ENCODE measurements around the gene DOCK3.
"Not testable (repeated sequence)": the region's sequence is repeated elsewhere in the genome, so short reads cannot be mapped to it uniquely, and the experiment has no call there.

The DOCK3 gene

DNA sequence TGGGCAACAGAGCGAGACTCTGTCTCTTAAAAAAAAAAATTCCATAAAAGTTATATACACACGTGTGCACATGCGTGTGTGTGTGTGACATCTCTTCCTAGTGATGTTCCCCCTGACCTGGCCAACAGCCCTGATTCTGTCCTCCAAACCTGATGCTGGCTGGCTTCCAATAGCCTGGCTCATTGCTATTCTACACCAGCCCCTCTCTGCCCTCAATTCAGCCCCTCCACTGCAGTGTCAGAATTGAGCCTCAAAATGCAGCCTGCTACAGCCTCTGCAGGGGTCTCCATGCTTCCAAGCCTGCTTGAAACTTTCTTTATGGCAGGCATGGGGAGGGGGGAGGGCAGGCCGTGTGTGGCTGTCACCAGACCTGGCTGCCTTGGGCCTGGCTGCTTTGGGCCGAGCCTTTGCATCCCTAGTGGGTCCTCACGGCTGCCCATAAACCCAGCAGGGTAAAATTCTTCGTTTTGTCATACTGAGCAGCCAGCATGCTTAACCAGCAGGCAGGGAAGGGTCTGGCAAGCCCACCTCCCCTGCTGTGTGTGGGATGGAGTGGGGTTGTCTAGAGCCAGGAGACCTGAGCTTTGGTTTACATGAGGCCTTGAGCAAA lies 22.7 kb upstream of the DOCK3 start:
- DNase-seq (ENCODE audit: low read depth in 3 of 3) = no peak

DNA sequence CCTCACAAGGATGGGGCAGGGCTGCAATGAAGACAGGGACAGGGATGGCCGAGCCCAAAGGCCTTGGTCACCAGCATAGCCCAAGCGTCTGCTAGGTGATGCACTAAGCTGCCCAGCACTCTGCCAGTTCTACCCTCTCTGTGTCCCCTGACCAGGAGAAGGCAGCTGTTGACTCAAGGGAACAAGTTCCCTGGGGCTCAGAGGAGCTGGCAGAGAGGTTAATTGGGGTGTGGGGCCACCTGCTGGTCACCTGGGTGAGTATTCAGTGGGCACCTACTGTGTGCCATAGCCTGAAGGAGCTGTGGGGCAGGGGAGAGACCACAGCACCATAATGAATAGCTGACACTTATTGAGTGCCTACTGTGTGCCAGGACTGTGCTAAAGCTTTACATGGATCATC lies 22.0 kb upstream of the DOCK3 start:
- peak in 1 of 3 experiments; percentile 61 for DNase-seq (ENCODE audit: low read depth in 3 of 3)

- DNase-seq (ENCODE audit: low read depth in 3 of 3) = no peak
Measured at GRCh38 chr3:50653937-50654595, 20.7 kb upstream of the DOCK3 start.

GRCh38 chr3:50655009-50655830 lies 19.5 kb upstream of the DOCK3 start:
- peak in 1 of 3 experiments; percentile 40 for DNase-seq (ENCODE audit: low read depth in 3 of 3)

DNA sequence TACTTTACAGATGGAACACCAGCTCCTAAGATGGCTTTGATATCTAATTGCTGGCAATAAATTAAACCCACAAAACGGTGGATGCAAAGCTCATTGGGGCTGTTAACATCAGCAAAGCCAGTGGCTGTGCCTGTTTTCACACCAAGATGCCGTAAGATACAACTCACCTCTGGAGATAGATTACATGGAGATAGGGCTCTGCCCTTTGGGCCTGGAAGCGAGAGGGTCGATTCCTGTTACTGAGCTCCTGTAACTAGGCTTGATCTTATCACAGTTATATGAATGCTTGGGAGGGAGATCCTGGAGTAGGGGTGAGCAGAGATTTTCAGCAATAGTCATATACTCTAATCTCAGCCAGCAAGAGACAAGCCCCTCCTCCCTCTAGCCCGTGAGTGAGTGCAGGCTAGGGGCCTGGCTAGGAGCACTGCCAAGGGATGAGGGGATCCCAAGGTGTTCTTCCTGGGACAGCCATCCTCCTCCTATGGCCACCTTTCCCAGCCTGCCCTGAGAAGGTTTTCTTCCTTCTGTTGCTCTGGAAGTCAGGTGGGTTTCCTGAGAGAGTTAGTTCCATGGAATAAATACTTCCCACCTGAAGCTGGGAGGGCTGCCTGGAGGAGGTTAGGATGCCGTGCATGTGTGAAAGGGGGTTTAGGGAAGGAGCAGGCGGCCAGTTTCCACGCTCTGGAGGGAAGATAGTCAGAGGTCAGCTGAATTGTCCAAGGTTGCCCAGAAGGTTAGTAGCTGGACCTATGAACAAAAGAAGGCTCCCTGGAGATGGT lies 18.1 kb upstream of the DOCK3 start:
- DNase-seq (ENCODE audit: low read depth in 3 of 3) = no peak

- no peak for DNase-seq (ENCODE audit: low read depth in 3 of 3)
Measured at GRCh38 chr3:50657407-50657806, 17.3 kb upstream of the DOCK3 start.

DNA sequence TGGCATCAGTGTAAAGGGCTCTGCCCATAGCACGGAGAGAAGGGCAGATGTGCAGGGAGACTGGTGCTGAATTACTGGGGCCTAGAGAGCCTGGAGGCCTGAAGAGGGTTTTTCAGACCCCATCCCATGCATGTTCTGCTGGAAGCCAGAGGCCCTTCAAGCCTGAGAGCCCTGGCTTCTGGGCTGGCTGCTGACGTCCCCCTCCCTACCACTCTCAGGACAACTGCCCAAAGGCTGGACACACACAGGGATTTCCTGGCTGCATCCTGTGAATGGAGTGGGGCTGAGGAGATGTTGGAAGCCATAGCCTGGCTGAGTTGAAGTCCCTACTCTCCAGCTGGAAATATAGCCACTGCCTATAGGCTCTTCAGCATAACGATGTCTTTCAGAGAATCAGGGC lies 16.9 kb upstream of the DOCK3 start:
- no peak for DNase-seq (ENCODE audit: low read depth in 3 of 3)

DNA sequence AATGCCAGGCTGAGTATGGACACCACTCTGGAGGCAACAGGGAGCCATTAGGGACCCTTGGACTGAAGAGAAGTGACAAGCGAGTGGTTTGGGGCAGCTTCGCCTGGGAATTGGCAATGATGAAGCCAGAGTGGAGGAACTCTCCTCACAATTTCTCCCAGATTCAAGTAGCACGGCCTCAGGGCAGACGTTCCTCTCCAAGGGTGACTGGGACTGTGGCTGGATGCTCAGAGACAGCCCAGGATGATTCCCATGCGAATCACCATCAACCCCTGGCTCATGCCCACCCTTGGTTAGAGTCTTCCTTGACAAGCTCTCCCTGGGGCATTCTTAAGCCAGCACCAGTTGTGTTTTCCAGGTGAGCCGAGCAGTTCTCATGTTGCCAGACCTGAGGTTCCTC lies 16.3 kb upstream of the DOCK3 start:
- no peak for DNase-seq (ENCODE audit: low read depth in 3 of 3)

GRCh38 chr3:50658831-50659230 lies 15.9 kb upstream of the DOCK3 start:
- DNase-seq (ENCODE audit: low read depth in 3 of 3) = no peak

DNA sequence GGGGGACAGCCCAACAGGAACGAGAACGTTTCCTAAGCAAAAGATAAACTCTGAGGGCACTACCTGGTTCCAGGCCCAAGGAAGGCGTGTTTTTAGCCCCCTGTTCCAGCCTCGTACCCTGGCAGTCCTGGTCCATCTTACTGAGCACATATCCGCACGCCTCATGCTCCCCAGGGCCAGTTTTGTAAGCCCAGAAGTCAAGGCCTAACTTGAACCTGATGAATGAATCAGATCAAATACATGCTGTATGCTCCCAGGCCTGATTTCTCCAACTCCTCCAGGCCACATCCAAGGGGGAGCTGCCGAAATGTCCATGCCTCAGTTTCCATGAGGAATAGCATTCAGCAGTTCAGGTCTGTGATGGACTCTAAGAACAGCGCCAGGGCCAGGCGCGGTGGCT lies 14.3 kb upstream of the DOCK3 start:
- DNase-seq (ENCODE audit: low read depth in 3 of 3) = no peak

DNA sequence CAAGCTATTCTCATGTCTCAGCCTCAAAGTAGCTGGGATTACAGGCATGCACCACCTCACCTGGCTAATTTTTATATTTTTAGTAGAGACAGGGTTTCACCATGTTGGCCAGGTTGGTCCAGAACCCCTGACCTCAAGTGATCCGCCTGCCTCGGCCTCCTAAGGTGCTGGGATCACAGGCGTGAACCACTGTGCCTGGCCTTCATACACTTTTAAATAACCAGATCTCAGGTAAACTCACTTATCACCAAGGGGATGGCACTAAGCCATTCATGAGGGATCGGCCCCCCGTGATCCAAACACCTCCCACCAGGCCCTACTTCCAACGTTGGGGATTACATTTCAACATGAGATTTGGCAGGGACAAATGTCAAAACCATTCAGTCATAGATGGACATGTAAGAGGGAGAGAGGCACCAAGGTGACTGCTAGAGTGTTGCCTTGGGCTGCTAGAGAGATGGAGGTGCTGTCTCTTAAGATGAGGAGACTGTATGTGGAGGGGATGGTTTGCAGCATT lies 13.3 kb upstream of the DOCK3 start:
- DNase-seq (ENCODE audit: low read depth in 3 of 3) = no peak

GRCh38 chr3:50662408-50662807 lies 12.3 kb upstream of the DOCK3 start:
- DNase-seq (ENCODE audit: low read depth in 3 of 3) = no peak

DNA sequence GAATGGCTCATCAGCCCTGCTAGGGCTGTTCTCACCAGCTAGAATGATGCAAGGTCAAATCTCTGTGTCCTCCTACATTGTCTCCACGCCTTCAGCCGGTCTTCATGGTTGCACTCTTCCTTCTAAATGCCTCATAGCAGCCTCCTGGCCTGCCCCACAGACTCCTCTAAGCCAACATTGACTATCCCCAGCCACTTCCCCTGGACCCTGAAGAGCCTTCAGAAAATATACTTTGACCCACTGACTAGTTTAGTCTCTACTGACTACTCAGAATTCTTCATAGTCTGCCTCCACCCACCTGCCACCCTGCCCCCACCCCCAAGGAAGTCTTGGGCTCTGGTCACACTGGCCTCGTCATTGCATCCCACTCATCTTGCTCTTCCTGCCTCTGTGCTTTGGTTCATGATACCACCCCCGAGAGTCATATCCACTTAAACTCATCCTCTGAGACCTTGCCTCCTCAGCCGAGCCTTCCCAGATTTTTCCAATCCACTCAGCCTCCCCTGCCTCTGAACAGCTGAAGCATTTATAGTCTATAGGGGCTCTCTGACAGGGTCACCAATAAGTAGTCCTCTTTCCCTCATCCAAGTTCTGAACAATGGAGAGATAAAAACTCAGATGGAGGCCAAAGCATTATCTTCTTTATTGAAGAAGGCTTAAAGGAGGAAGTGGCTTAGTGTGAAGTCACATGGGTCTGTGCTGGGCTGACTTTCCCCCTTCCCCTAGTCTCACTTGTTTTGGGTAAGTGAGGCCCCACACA lies 9.5 kb upstream of the DOCK3 start:
- no peak for DNase-seq (ENCODE audit: low read depth in 3 of 3)

DNA sequence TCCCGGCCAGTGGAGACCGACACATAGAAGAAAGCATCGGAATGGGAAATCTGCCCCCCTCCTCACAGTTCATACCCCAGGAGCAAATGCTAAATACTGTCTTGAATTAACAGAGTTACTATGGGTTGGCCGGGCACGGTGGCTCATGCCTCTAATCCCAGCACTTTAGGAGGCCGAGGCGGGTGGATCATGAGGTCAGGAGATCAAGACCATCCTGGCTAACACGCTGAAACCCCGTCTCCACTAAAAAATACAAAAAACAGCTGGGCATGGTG lies 8.9 kb upstream of the DOCK3 start:
- DNase-seq (ENCODE audit: low read depth in 3 of 3) = not testable (repeated sequence)

DNA sequence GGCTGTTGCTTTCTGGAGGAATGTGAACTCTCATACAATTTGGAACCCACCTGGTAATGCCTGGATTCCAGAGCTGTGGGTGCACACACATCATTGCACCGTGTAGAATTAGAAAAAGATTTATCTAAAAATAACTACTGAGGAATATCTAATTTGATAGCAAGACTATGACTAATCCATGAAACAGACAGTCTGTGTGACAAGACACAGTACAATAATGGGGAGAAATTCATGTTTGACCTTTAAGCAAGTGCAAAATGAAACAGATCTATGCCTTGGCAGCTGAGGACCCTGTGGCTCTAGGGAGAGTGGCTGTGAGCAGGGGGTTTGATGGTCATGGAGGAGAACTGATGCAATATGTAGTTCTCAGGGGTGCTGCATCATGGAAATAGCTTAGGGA lies 7.9 kb upstream of the DOCK3 start:
- no peak for DNase-seq (ENCODE audit: low read depth in 3 of 3)

DNA sequence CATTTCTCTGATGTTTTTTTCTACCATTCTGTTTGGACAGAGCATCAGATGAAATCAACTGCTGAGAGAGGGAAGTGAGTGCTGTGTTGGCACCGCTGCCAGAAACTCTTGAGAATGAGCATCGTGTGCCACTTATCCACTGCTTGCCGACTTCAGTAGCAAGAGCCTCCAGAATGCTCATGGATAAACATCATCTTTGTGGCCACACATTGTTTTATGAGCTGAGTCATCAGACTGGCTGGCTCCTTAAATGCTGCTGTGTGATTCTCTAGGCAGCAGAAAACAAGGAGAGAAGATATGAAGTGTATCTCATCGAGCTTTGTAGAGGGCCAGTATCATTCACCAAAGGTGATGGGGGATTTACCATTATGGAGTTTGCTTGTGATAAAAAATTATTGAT lies 3.4 kb upstream of the DOCK3 start:
- no peak for DNase-seq (ENCODE audit: low read depth in 3 of 3)

- no peak for DNase-seq (ENCODE audit: low read depth in 3 of 3)
Measured at GRCh38 chr3:50672656-50673055, 2.1 kb upstream of the DOCK3 start.

DNA sequence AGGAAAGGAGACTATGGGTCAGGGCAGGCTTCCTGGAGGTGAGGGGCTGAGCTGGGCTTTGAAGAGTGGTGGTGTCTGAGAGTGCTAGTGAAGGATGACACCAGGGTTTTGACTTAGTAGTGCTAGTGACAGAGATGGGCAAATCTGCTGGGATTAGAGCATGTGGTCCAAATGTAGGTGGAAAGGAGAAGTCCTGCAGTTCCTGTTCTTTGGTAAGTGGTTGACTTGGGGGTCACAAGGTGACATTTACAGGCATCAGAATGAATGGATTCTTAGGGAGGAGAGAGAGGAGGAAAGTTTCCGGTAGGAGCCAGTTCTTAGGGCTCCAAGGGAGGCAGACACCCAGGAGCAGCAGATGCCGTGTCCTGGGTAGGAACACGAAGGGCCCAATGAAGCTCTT lies 796 bp upstream of the DOCK3 start:
- no peak for DNase-seq (ENCODE audit: low read depth in 3 of 3)

GRCh38 chr3:50675179-50676030 lies 678 bp downstream of the DOCK3 start:
- peak; percentile 32 to 69 (median 42) for DNase-seq (ENCODE audit: low read depth in 3 of 3)

- no peak for DNase-seq (ENCODE audit: low read depth in 3 of 3)
Measured at GRCh38 chr3:50676031-50676705, 1.4 kb downstream of the DOCK3 start.

Measured in stimulated activated CD4-positive, alpha-beta T cell treated with anti-CD3 and anti-CD28 coated beads, TNF-alpha, amount 100 ng/mL, for 24 hours (primary cell).